Loucy (cell line): ENCODE data around the gene CCDC107.

Experiments
- EZH2phosphoT487 ChIP-seq: fragments of 200-600 bp; IDR thresholded peaks from 2 replicates; pipeline ENCODE4 v1.6.1; 2018; ENCODE audit warnings: antibody characterized with exemption, mild to moderate bottlenecking, moderate library complexity, borderline replicate concordance
- TF ChIP-seq, protein P1 (sequence below): fragments of 200-600 bp; sonication (generic); conservative IDR thresholded peaks from 2 replicates; pipeline ENCODE4 v1.5.1; 2014; ENCODE audit warnings: mild to moderate bottlenecking, antibody characterized with exemption, low read length

DNA sequence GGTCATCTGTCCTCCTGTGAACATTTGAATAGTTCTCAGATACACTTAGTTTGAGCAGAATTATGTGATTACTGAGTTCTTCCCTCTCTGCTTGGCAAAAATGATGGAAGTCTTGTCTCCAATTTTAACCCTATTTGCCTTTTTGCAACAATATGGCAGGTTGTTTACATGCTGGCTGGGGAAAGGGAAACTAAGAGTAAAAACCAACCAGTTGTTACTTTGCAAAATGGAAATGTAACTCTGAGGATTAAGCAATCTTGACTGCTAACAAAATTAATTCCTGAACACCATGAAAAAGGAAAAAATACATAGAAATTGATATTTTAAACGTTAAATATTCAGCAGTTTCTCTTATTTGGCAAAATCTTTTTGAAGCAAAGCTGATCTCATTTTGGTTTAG lies 18.5 kb upstream of the CCDC107 start:
- TF ChIP-seq, protein P1, sequence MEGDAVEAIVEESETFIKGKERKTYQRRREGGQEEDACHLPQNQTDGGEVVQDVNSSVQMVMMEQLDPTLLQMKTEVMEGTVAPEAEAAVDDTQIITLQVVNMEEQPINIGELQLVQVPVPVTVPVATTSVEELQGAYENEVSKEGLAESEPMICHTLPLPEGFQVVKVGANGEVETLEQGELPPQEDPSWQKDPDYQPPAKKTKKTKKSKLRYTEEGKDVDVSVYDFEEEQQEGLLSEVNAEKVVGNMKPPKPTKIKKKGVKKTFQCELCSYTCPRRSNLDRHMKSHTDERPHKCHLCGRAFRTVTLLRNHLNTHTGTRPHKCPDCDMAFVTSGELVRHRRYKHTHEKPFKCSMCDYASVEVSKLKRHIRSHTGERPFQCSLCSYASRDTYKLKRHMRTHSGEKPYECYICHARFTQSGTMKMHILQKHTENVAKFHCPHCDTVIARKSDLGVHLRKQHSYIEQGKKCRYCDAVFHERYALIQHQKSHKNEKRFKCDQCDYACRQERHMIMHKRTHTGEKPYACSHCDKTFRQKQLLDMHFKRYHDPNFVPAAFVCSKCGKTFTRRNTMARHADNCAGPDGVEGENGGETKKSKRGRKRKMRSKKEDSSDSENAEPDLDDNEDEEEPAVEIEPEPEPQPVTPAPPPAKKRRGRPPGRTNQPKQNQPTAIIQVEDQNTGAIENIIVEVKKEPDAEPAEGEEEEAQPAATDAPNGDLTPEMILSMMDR, result no peak
- no peak for TF ChIP-seq EZH2phosphoT487
